ENCODE results near the gene COPB2. TPM values are rescaled to one million over a fixed set of nuclear protein-coding genes. Genes with fewer than 3 reads are reported as not detected.

COPB2 gene
- total and polyA plus RNA-seq, 2 of the 4 experiments (the other 2 are of a cell fraction), result 179 to 363 TPM

DNA sequence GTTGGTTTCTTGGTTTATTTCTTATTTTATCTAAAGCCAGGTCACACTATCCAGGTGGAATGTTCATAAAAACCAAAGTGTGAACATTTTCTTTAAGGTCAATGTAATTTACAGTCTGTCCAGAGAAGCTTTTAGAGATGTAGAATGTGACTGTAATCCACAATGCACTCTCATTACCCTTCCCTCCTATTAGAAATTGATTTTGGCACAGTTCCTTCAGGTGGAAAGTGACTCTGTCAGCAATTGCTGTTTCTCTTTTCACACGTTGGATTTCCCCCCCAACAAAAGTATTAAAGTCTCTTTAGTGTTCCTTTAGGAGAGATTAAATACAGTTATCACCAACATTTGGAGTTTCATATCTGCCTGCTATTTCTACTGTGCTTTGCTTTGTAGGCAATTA lies 31.6 kb upstream of the COPB2 start:
- Histone ChIP-seq H4K91ac (ENCODE audit: insufficient read depth, low read depth, low read length) (no peak overlapping the region), H3K79me1 (ENCODE audit: low read depth in 1 of 2, low read length in 2 of 2) (no peaks in the 10 kb centered on the region), H3K36me3 (ENCODE audit: control insufficient read depth, insufficient read depth, low read length) (no peaks in the 10 kb centered on the region), H2BK15ac (ENCODE audit: low read depth, low read length) (no peak overlapping the region), H4K20me1 (ENCODE audit: insufficient read depth, low read length) (no peaks in the 10 kb centered on the region), H3K18ac (ENCODE audit: low read depth, low read length) (no peak overlapping the region), H3K9me1 (ENCODE audit: insufficient read depth, low read length) (no peaks in the 10 kb centered on the region; the same call in 1 of the 2 replicates), H3K9ac (ENCODE audit: low read depth, low read length) (no peak overlapping the region), H3K4me2 (ENCODE audit: low read depth, low read length) (no peak overlapping the region), H3K27ac (ENCODE audit: insufficient read depth, low read length) (no peak overlapping the region), H2AK9ac (replicated peaks; ENCODE audit: low read depth, low read length, poor library complexity) (no peak overlapping the region), H3K9me3 (ENCODE audit: control insufficient read depth, insufficient read depth, low read length) (no peaks in the 10 kb centered on the region), H3K14ac (replicated peaks; ENCODE audit: low read depth, low read length) (no peak overlapping the region), H4K8ac (ENCODE audit: low read depth in 2 of 2, low read length in 2 of 2) (no peak overlapping the region), H3K27me3 (ENCODE audit: control insufficient read depth, insufficient read depth, low read length) (no peaks in the 10 kb centered on the region), H3K23ac (ENCODE audit: low read depth, low read length) (no peak overlapping the region), H2AFZ (replicated peaks; ENCODE audit: low read length, poor library complexity) (no peak overlapping the region), H3K4ac (ENCODE audit: low read depth, low read length) (no peak overlapping the region), H2BK120ac (ENCODE audit: low read depth, low read length) (no peak overlapping the region), H2AK5ac (ENCODE audit: low read depth, low read length) (no peak overlapping the region), H3K4me1 (ENCODE audit: control insufficient read depth, insufficient read depth, low read length) (no peaks in the 10 kb centered on the region), H4K5ac (ENCODE audit: low read depth, low read length) (no peak overlapping the region), H2BK5ac (ENCODE audit: low read depth, low read length, poor library complexity, severe bottlenecking) (no peak overlapping the region), H3K56ac (ENCODE audit: extremely low read depth, insufficient read depth, low read length) (no peak overlapping the region), H3K4me3 (ENCODE audit: insufficient read depth, low read depth, low read length) (no peak overlapping the region), H2BK20ac (ENCODE audit: low read depth, low read length) (no peak overlapping the region)
- WGBS, 2 experiments (ENCODE audit: extremely low coverage in 2 of 2, insufficient read length in 1 of 2), result no CpG with 5 or more reads among the region's 1 CpG
- in situ Hi-C loops (cut with MboI; ENCODE audit: low sequenced_read_pairs) (no loop called here), dilution Hi-C loops (cut with HindIII; ENCODE audit: low sequenced_read_pairs, unreplicated experiment) (no loop called here), intact Hi-C loops (cut with micrococcal nuclease) (no loop called here)
- DNase-seq (no peak), ATAC-seq (ENCODE audit: low read depth) (no peak)
- no TSS peak for BruUV-seq (replicated peaks)
- TF ChIP-seq POLR2A (IDR thresholded peaks at IDR 0.05; ENCODE audit: low read depth, low read length) (no peak), MAFK (IDR thresholded peaks at IDR 0.05; ENCODE audit: low read depth, low read length) (no peak), FOS (IDR thresholded peaks at IDR 0.05; ENCODE audit: low read depth, low read length) (no peak), BHLHE40 (IDR thresholded peaks at IDR 0.05; ENCODE audit: low read depth, low read length) (no peak), RAD21 (IDR thresholded peaks at IDR 0.05; ENCODE audit: low read length) (no peak), MAZ (IDR thresholded peaks at IDR 0.05; ENCODE audit: borderline replicate concordance, low read depth, low read length) (no peak), MXI1 (IDR thresholded peaks at IDR 0.05; ENCODE audit: borderline replicate concordance, low read depth, low read length) (no peak), RFX5 (IDR thresholded peaks at IDR 0.05; ENCODE audit: low read depth, low read length) (no peak), CHD1 (IDR thresholded peaks at IDR 0.05; ENCODE audit: low read depth, low read length) (no peak), RCOR1 (IDR thresholded peaks at IDR 0.05; ENCODE audit: insufficient replicate concordance, low read length) (no peak), CEBPB (IDR thresholded peaks at IDR 0.05; ENCODE audit: low read depth, low read length) (no peak), NFE2L2 (IDR thresholded peaks at IDR 0.05; ENCODE audit: low read depth, low read length) (no peak), SMC3 (IDR thresholded peaks at IDR 0.05; ENCODE audit: low read depth, low read length) (no peak)
- TF ChIP-seq, protein P1, sequence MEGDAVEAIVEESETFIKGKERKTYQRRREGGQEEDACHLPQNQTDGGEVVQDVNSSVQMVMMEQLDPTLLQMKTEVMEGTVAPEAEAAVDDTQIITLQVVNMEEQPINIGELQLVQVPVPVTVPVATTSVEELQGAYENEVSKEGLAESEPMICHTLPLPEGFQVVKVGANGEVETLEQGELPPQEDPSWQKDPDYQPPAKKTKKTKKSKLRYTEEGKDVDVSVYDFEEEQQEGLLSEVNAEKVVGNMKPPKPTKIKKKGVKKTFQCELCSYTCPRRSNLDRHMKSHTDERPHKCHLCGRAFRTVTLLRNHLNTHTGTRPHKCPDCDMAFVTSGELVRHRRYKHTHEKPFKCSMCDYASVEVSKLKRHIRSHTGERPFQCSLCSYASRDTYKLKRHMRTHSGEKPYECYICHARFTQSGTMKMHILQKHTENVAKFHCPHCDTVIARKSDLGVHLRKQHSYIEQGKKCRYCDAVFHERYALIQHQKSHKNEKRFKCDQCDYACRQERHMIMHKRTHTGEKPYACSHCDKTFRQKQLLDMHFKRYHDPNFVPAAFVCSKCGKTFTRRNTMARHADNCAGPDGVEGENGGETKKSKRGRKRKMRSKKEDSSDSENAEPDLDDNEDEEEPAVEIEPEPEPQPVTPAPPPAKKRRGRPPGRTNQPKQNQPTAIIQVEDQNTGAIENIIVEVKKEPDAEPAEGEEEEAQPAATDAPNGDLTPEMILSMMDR (conservative IDR thresholded peaks at IDR 0.05; ENCODE audit: low read depth, low read length), result no peak
- TF ChIP-seq, protein P2, sequence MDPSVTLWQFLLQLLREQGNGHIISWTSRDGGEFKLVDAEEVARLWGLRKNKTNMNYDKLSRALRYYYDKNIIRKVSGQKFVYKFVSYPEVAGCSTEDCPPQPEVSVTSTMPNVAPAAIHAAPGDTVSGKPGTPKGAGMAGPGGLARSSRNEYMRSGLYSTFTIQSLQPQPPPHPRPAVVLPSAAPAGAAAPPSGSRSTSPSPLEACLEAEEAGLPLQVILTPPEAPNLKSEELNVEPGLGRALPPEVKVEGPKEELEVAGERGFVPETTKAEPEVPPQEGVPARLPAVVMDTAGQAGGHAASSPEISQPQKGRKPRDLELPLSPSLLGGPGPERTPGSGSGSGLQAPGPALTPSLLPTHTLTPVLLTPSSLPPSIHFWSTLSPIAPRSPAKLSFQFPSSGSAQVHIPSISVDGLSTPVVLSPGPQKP (IDR thresholded peaks at IDR 0.05; ENCODE audit: borderline replicate concordance, low read depth, low read length), result no peak
- TF ChIP-seq, protein P3, sequence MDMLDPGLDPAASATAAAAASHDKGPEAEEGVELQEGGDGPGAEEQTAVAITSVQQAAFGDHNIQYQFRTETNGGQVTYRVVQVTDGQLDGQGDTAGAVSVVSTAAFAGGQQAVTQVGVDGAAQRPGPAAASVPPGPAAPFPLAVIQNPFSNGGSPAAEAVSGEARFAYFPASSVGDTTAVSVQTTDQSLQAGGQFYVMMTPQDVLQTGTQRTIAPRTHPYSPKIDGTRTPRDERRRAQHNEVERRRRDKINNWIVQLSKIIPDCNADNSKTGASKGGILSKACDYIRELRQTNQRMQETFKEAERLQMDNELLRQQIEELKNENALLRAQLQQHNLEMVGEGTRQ (IDR thresholded peaks at IDR 0.05; ENCODE audit: low read depth, low read length), result no peak
- ChIA-PET CTCF (no interaction called here), POLR2A (ENCODE audit: unreplicated experiment) (no interaction called here)
